ENCODE measurements around the gene SEMA6A.

SEMA6A gene

DNA sequence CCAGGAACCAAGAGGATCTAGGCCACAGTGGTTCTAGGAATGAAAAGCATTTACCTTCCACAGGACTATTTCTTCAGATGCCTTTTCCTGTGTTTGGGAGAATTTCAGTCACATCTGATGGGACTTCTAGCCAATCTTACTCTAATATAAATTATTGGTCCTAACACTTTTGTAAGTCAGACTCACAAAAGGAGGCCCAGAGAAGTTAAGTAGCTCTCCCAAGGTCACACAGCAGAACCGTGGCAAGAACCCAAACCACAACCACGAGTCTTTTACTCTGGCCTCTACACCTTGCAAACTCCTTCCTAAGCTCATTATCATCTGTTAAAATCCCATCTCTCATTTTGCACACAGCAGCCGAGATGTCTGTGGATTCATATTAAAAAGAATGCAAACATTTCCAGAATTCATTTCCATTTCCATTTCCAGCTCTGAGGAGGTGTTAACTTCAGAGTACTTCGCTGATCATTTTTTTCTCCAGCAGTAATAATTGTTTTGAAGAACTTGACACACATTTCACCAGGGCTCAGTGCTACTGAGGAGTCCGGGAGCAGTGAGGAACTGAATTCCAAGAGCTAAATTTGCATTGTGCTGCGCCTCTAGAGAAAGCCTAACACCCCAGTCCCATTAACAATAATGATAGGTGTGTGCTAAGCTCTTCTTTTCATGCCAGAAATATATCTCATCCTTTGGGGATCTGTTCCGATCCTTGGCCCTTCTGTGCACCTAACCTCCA lies 168.1 kb downstream of the SEMA6A start:
- DNase-seq (ENCODE audit: low read depth in 2 of 2): no peak

- DNase-seq (ENCODE audit: low read depth in 2 of 2): no peak
Observed at GRCh38 chr5:116404792-116405191, 169.8 kb downstream of the SEMA6A start.

DNA sequence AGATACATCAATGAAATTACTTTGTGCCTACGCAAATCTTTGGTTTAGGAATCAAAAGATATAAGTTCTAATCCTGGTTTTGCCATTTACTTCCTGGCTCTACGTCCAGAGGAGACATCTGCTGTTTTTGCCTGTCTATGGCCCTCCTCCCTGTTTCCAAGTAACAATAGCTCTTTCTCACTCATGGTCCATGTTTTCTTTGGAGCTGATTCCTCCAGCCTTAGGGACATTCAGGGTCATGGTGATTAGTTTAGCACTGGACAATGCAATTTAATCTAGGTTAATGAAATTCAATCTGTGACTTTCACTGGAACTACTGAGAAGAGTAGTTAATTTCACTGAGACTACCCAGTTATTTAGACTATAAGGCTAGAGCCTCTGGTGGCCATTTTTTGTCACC lies 170.6 kb downstream of the SEMA6A start:
- DNase-seq (ENCODE audit: low read depth in 2 of 2): no peak

- no peak for DNase-seq (ENCODE audit: low read depth in 2 of 2)
Observed at GRCh38 chr5:116402235-116402634, 172.4 kb downstream of the SEMA6A start.

DNA sequence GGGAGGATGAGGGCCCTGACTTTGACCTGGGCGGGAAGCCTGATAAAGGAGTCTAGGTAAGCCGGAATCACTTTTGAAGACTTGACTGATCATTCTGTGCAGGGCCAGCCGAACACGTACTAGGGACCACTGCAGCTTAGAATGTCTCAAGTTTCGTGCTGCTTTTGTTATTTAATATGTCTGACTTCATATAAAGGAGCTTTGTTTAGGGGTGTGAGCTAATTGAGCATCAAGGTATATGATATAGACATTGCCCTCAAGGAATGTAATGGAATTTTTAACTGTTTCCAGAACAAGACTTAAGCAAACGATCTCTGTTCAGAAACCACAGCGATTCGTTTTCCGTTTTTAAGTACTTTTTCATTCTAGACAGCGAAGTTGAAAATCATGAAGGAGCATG lies 173.0 kb downstream of the SEMA6A start:
- DNase-seq (ENCODE audit: low read depth in 2 of 2): no peak

DNA sequence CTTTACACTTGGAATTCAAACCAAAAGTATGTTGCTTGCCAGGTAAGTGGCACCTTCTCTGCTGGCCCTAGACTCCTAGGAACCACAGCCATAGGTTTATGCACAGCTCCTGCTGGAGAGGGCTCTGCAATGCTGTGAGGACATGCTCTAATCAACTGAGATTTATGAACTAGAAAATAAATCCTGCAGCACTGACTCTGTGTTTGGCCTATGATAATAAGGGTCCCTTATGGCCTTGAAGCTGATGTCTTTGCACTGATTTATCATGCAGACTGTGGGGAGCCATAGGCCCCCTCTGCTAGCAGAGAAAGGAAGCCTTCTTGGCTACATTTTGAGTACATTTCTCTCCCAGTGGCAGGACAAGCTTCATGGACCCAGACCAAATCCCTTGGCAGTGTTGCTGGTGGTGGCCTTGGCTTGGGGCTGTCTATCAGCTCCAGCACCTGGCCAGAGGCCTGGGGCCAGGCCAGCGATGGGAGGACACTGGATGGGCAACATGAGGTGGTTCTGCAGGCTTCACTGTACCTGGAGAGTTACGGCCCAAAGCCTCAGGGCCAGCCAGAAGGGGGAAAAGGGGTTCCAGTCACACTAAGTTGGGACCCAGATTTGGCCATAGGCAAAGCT lies 178.0 kb downstream of the SEMA6A start:
- DNase-seq (ENCODE audit: low read depth in 2 of 2): no peak

- no peak for DNase-seq (ENCODE audit: low read depth in 2 of 2)
Observed at GRCh38 chr5:116395631-116396203, 178.9 kb downstream of the SEMA6A start.

DNA sequence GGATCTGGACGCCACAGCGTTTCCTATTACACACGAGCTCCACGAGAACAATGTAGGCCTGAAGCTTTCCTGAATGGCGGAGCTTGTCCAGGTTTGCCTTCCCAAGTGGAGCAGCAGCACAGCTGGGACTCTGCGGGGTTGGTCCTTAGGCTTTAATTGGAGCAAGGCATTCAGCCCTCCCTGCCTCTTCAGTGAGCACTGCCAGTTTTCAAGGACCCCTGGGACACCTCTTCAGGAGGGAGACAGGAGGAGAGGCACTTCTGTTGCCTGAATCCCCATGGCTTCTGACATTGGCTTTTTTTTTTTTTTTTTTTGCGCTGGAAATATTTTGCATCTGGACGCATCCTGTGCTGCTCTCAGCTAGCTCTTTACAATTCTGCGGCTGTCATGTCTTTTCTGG lies 179.4 kb downstream of the SEMA6A start:
- DNase-seq (ENCODE audit: low read depth in 2 of 2): no peak

GRCh38 chr5:116394186-116394867 lies 180.3 kb downstream of the SEMA6A start:
- no peak for DNase-seq (ENCODE audit: low read depth in 2 of 2)

Data from stimulated activated CD8-positive, alpha-beta memory T cell treated with anti-CD3 and anti-CD28 coated beads, Interleukin-2, amount 100 ng/mL, for 48 hours (primary cell).